Upper lobe of left lung (tissue), 6 donors: Measurements from ENCODE around the gene OSBPL9. TPM values are rescaled to one million over a fixed set of nuclear protein-coding genes. Genes with fewer than 3 reads are reported as not detected.
A peak's percentile ranks its signal among the peaks of the same experiment; 100 is the strongest.
"Not testable (repeated sequence)": the region's sequence is repeated elsewhere in the genome, so short reads cannot be mapped to it uniquely, and the experiment has no call there.

Experiments used
- ATAC-seq, 2 donors: fragments of 200-7000 bp; cut with Tn5 transposase; one replicate each; pipeline ENCODE4 v1.9.1; 2022; ENCODE audit warnings: mild to moderate bottlenecking in 2 of 2, moderate library complexity in 2 of 2; ENCODE audit not compliant: low FRiP score in 2 of 2
- DNase-seq, 2 donors: peaks; one replicate each; pipeline ENCODE4 v3.0.0-alpha.2; 2019 to 2020
- H3K27ac ChIP-seq, 4 donors: fragments of 200-600 bp; sonication (generic); one replicate each; pipeline ENCODE4 v1.5.1; 2016 to 2019
- H3K27me3 ChIP-seq, 4 donors: fragments of 200-600 bp; sonication (generic); one replicate each; pipeline ENCODE4 v1.5.1; 2017 to 2019
- H3K36me3 ChIP-seq, 4 donors: fragments of 200-600 bp; sonication (generic); one replicate each; pipeline ENCODE4 v1.5.1; 2016 to 2019
- H3K4me1 ChIP-seq, 4 donors: fragments of 200-600 bp; sonication (generic); one replicate each; pipeline ENCODE4 v1.5.1; 2018 to 2019
- H3K4me3 ChIP-seq, 4 donors: fragments of 200-600 bp; sonication (generic); one replicate each; pipeline ENCODE4 v1.5.1; 2017 to 2019; ENCODE audit warnings: mild to moderate bottlenecking in 2 of 4, moderate library complexity in 1 of 4
- H3K9me3 ChIP-seq, 4 donors: fragments of 200-600 bp; sonication (generic); one replicate each; pipeline ENCODE4 v1.5.1; 2018 to 2019
- EP300 ChIP-seq, 4 donors: sonication (generic); formaldehyde crosslinking; IDR thresholded peaks; one replicate each; pipeline ENCODE4 v1.5.1; 2017; ENCODE audit warnings: antibody characterized with exemption in 4 of 4, control low read depth in 2 of 4
- POLR2A ChIP-seq, 4 donors: fragments of 450-650 bp; IDR thresholded peaks; one replicate each; pipeline ENCODE4 v1.5.1; 2016 to 2017; ENCODE audit warnings: antibody characterized with exemption in 4 of 4, mild to moderate bottlenecking in 2 of 4
- POLR2AphosphoS5 ChIP-seq, 2 donors: sonication (generic); formaldehyde crosslinking; IDR thresholded peaks; one replicate each; pipeline ENCODE4 v1.5.1; 2017; ENCODE audit warnings: antibody characterized with exemption in 2 of 2
- WGBS, 2 donors: methylation state at CpG; one replicate each; pipeline ENCODE4 v1.1.5; 2017 to 2018; 5-methylcytosine and 5-hydroxymethylcytosine counted together
- total RNA-seq, 6 donors: library from RNA; depleted of rRNA in 4 of 6; stranded (reverse); fragments of >200 nt in 4 of 6; gene quantifications; one replicate each; pipeline versions ENCODE4 v1.1.0 to v1.2.1, GENCODE V29; 2016 to 2021
- TF ChIP-seq, protein P1 (sequence below), 6 experiments: fragments of 450-650 bp in 4 of 6; fragments of 200-600 bp in 2 of 6; sonication (generic) in 2 of 6; IDR thresholded peaks; one replicate each; pipeline ENCODE4 v1.5.1; 2016 to 2019; ENCODE audit warnings: antibody characterized with exemption in 6 of 6
- donor health status: DM: no; HTN: no; CAD: no; lungs with moderate emphysema.
- donor health status: DM: no; HTN: yes; CAD: no; lungs with severe emphysema.

Gene OSBPL9
- total RNA-seq, 6 donors from 2014 or later, result 55.7 to 271 (median 94.9) TPM

DNA sequence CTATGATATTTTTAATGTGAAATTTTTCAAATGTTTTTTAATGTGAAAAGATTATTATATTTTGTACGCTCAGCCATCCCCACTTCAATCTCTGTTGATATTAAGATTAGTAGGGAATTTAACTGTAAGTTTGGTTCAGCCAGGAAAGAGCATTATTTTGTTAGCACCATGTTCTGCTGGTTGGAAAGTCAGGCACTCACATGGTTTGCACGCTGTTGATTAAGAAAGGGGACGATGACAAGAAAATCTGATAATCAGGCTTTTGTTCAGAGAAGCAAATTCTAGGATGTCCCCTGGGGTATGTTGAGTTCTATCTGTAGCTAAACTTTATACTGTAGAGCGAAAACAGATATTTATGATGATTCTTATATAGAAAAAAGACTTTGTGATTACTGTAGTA is 115.1 kb downstream of the OSBPL9 start:
- H3K27me3 ChIP-seq, result no peaks in the 10 kb centered on the region
- DNase-seq (no peak), ATAC-seq (no peak)
- no peaks in the 10 kb centered on the region for H3K36me3 ChIP-seq
- no peaks in the 10 kb centered on the region for H3K9me3 ChIP-seq
- no peak overlapping the region for H3K4me3 ChIP-seq
- no peak overlapping the region for H3K27ac ChIP-seq
- TF ChIP-seq EP300 (IDR thresholded peaks at IDR 0.05) (no peak), POLR2AphosphoS5 (IDR thresholded peaks at IDR 0.05) (no peak), POLR2A (IDR thresholded peaks at IDR 0.05) (no peak)
- TF ChIP-seq, protein P1, sequence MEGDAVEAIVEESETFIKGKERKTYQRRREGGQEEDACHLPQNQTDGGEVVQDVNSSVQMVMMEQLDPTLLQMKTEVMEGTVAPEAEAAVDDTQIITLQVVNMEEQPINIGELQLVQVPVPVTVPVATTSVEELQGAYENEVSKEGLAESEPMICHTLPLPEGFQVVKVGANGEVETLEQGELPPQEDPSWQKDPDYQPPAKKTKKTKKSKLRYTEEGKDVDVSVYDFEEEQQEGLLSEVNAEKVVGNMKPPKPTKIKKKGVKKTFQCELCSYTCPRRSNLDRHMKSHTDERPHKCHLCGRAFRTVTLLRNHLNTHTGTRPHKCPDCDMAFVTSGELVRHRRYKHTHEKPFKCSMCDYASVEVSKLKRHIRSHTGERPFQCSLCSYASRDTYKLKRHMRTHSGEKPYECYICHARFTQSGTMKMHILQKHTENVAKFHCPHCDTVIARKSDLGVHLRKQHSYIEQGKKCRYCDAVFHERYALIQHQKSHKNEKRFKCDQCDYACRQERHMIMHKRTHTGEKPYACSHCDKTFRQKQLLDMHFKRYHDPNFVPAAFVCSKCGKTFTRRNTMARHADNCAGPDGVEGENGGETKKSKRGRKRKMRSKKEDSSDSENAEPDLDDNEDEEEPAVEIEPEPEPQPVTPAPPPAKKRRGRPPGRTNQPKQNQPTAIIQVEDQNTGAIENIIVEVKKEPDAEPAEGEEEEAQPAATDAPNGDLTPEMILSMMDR (IDR thresholded peaks at IDR 0.05), result no peak
- 87 to 95% methylated on average over 4 of the region's 4 CpGs for WGBS, 2 donors
- H3K4me1 ChIP-seq, result peaks cover 33 to 57% (median 43%) of the 10 kb centered on the region in 4 donors

DNA sequence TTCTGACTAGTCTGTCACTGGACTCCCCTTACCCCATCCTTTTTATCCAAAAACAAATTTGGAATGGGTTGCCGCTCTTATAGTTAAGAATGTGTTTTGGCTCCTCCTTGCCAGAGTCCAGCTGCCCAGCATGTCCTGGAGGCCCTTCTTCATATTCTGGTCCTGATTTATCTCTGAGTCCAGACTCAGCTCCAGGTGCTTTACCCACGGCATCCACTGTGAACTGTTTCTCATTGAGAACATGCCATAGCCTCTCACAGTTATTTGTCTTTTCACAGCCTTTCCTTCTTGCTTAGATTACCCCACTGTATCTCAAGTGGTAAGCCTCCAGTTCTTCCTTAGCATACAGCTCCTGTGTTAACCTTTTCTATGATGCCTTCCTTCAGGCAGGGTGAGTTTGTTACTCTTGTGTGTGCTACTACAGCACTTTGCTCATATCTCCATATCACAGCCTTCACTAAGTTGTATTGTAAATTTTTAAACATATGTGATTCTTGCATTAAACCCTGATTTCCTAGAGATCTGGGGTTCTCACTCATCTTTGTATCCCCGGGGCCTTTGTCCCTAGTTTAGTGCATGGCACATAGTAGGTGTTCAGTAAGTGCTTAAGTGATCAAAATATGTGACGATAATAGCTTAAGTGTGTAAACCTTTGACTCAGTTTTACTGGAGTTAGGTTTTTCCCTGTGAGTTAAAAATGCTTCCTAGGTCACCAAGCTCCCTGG is 116.0 kb downstream of the OSBPL9 start:
- H3K27ac ChIP-seq, result peak overlapping the region; percentile 31 to 62 (median 36)
- H3K9me3 ChIP-seq, result no peaks in the 10 kb centered on the region
- ATAC-seq, result no peak
- WGBS, 2 donors, result 70 to 80% methylated on average over 4 of the region's 4 CpGs
- no peak for DNase-seq
- H3K36me3 ChIP-seq, result no peaks in the 10 kb centered on the region
- H3K4me3 ChIP-seq, result no peak overlapping the region
- no peaks in the 10 kb centered on the region for H3K27me3 ChIP-seq
- peaks cover 33 to 63% (median 48%) of the 10 kb centered on the region in 4 donors for H3K4me1 ChIP-seq
- TF ChIP-seq POLR2A (IDR thresholded peaks at IDR 0.05) (no peak), EP300 (IDR thresholded peaks at IDR 0.05) (no peak), POLR2AphosphoS5 (IDR thresholded peaks at IDR 0.05) (no peak)
- TF ChIP-seq, protein P1 (IDR thresholded peaks at IDR 0.05), result no peak

DNA sequence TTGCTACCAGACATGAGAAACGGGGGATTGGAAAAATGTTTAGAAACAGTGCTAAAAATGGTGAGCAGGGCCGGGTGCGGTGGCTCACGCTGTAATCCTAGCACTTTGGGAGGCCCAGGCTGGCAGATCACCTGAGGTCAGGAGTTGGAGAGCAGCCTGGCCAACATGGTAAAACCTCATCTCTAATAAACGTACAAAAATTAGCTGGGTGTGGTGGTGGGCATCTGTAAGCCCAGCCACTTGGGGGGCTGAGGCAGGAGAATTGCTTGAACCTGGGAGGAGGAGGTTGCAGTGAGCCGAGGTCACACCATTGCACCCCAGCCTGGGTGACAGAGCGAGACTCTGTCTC is 116.5 kb downstream of the OSBPL9 start:
- peak overlapping the region; percentile 31 to 62 (median 36) for H3K27ac ChIP-seq
- peaks cover 32 to 63% (median 47%) of the 10 kb centered on the region in 4 donors for H3K4me1 ChIP-seq
- 65 to 70% methylated on average over 7 of the region's 7 CpGs for WGBS, 2 donors
- ATAC-seq, H3K4me3 ChIP-seq, H3K27me3 ChIP-seq, DNase-seq, H3K36me3 ChIP-seq, H3K9me3 ChIP-seq: not testable (repeated sequence)

DNA sequence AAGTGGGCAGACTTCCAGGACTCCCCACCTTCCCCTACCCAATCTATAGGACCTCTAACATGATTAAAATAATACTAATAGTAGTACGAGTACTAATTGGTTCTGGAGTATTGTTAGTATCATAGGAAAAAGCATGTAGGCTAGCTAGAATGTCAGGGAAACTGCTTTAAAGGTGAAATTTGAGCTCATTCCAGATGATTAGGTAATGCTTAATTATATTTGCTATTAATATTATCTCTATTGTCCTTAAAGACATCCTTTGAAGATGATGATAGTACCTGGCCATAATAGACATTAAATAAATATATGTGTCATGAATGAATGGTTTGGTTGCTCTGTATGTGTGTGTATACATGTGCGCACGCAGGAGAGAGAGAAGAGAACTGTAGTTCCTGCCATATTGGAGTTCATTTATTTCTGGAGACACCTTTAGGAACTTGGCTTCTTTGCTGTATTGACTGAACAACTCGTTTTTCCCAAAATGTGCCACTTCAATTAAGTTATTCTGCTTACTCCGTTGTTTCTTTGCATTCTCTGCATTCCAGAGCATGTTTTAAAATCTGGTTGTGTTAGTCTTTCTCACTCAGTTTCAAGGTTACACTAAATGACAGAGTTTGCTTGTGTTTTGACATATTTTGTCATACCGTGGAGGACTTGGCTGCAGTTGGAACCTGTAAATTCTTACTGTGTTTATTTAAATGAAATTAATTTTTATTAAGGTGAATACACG is 117.1 kb downstream of the OSBPL9 start:
- no peak overlapping the region for H3K4me3 ChIP-seq
- no peak for ATAC-seq
- 58 to 66% methylated on average over 7 of the region's 7 CpGs for WGBS, 2 donors

More for the DNA sequence above, 117.1 kb downstream of the OSBPL9 start:
- no peaks in the 10 kb centered on the region for H3K9me3 ChIP-seq
- TF ChIP-seq, protein P1 (IDR thresholded peaks at IDR 0.05), result no peak
- TF ChIP-seq EP300 (IDR thresholded peaks at IDR 0.05) (no peak), POLR2A (IDR thresholded peaks at IDR 0.05) (no peak), POLR2AphosphoS5 (IDR thresholded peaks at IDR 0.05) (no peak)
- no peaks in the 10 kb centered on the region for H3K27me3 ChIP-seq
- no peaks in the 10 kb centered on the region for H3K36me3 ChIP-seq
- DNase-seq, result no peak
- peaks cover 26 to 60% (median 42%) of the 10 kb centered on the region in 4 donors for H3K4me1 ChIP-seq
- H3K27ac ChIP-seq, result peak overlapping the region; percentile 6 to 62 (median 36)
